ENCODE measurements around the gene LSR. TPM values are rescaled to one million over a fixed set of nuclear protein-coding genes. Genes with fewer than 3 reads are reported as not detected.

LSR gene
- total and polyA plus RNA-seq, 7 donors: 1.7 to 5.2 (median 2.4) TPM

DNA sequence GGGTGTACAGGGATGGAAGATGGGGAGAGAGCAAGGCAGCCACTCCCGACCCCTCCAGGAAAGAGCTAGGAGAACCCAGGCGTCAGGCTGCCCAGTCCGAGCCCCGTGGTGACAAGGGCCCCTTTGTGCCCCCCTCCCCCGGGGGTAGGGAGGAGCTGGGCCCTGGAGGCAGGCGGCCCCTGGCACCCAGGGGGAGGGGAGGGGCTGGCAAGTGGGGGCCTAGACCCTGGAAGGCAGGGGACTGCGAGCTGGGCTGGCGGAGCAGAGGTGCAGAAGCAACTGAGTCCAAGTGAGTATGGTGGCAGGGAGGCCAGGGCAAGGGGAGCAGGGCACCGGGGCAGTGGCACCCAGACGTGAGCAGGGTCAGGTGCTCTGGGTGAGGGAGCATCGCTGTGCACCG, 43.1 kb downstream of the LSR start, which contains the start of gene MAG:
TSS of gene MAG (plus strand) at position 246 of the 400 bp plus-strand sequence. CDS start 3,248 bp downstream, outside the sequence.
- WGBS, 3 donors: 60 to 65% (median 64%) methylated on average over 10 to 12 of the region's 12 CpGs
- TF ChIP-seq, protein P1, sequence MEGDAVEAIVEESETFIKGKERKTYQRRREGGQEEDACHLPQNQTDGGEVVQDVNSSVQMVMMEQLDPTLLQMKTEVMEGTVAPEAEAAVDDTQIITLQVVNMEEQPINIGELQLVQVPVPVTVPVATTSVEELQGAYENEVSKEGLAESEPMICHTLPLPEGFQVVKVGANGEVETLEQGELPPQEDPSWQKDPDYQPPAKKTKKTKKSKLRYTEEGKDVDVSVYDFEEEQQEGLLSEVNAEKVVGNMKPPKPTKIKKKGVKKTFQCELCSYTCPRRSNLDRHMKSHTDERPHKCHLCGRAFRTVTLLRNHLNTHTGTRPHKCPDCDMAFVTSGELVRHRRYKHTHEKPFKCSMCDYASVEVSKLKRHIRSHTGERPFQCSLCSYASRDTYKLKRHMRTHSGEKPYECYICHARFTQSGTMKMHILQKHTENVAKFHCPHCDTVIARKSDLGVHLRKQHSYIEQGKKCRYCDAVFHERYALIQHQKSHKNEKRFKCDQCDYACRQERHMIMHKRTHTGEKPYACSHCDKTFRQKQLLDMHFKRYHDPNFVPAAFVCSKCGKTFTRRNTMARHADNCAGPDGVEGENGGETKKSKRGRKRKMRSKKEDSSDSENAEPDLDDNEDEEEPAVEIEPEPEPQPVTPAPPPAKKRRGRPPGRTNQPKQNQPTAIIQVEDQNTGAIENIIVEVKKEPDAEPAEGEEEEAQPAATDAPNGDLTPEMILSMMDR (IDR thresholded peaks at IDR 0.05): no peak
- no peak for DNase-seq
- Histone ChIP-seq H3K9me3 (no peaks in the 10 kb centered on the region), H3K36me3 (ENCODE audit: insufficient read depth in 1 of 2, low read depth in 1 of 2) (no peaks in the 10 kb centered on the region), H3K27ac (no peak within 1 kb of the TSS), H3K27me3 (ENCODE audit: insufficient read depth in 3 of 3, low read length in 2 of 3) (peaks cover 0 to 19% (median 0%) of the 10 kb centered on the region in 3 donors), H3K4me3 (no peak within 1 kb of the TSS), H3K4me1 (no peaks in the 10 kb centered on the region)
- ATAC-seq: no peak
- intact Hi-C loops (cut with DNase I): no loop called here

DNA sequence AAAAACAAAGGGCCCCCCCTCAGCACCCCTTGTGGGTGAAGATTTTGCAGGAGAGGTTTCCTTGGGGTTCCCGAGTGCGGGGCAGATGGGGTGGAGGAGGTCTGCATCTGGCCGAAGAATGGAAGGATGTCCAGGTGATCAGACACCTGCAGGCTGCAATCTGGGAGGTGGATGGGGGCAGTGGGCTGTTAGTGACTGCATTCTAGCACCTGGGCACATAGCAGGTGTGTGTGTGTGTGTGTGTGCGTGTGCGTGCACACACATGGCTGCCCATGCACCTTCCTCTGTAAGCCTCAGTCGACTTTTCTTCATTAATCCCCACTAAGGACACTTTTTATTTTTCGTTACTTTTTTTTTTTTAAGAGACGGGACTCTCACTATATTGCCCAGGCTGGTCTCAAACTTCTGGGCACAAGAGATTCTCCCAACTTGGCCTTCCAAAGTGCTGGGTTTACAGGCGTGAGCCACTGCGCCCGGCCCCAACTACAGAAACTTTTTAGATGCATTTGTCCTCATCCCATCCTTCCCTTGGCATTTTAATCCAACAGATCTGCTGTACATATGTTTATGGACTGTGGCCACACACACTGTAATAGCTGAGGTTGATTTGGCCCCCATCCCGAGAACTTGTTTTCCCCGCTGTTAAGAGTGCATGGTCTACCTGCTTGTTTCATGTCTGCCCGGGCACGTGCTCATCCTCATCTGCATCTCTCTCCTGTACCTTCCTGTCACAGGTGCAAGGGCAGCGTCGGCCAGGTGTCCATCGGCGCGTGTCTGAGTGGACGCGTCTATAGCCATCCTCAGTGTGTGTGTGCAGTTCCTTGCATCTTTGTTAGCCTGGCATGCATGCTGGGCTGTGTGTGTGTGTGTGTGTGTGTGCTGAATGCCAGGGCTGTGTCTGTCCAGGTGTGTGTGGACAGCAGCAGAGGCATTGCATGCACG, 43.9 kb downstream of the LSR start:
- no peaks in the 10 kb centered on the region for H3K36me3 ChIP-seq (ENCODE audit: insufficient read depth in 1 of 2, low read depth in 1 of 2)
- ATAC-seq (no peak), DNase-seq (no peak)
- TF ChIP-seq, protein P1 (IDR thresholded peaks at IDR 0.05): no peak
- peaks cover 0 to 19% (median 0%) of the 10 kb centered on the region in 3 donors for H3K27me3 ChIP-seq (ENCODE audit: insufficient read depth in 3 of 3, low read length in 2 of 3)
- no peak overlapping the region for H3K4me3 ChIP-seq
- 61 to 69% (median 62%) methylated on average over 23 of the region's 23 CpGs for WGBS, 3 donors
- intact Hi-C loops (cut with DNase I): no loop called here
- H3K4me1 ChIP-seq: no peaks in the 10 kb centered on the region
- H3K9me3 ChIP-seq: no peaks in the 10 kb centered on the region
- no peak overlapping the region for H3K27ac ChIP-seq

GRCh38 chr19:35293363-35293739, 44.5 kb downstream of the LSR start:
- Histone ChIP-seq H3K27me3 (ENCODE audit: insufficient read depth in 3 of 3, low read length in 2 of 3) (peaks cover 0 to 19% (median 3%) of the 10 kb centered on the region in 3 donors), H3K4me1 (no peaks in the 10 kb centered on the region), H3K27ac (no peak overlapping the region), H3K4me3 (no peak overlapping the region), H3K36me3 (ENCODE audit: insufficient read depth in 1 of 2, low read depth in 1 of 2) (no peaks in the 10 kb centered on the region), H3K9me3 (no peaks in the 10 kb centered on the region)
- TF ChIP-seq, protein P1 (IDR thresholded peaks at IDR 0.05): no peak
- intact Hi-C loops (cut with DNase I): no loop called here
- DNase-seq (no peak), ATAC-seq (no peak)
- 11 to 13% (median 13%) methylated on average over 7 of the region's 7 CpGs for WGBS, 3 donors

DNA sequence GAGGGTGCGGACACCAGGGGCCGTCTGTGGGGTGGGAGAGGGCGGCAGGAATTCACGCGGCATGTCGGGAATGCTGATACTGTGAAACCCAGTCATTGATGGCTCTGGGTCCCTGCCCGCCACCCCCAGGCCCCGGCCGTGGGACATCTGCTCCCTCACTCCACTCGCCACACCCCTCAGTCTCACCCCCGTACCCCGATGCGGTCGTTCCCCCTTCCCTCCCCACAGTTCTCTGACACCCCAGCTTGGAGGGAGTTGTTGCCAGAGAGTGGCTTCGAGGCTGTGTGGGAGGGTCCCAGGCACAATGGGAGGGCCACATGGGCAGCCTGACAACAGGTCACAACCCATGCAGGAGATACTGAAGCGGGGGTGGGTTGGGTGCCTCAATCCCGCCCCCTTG, 45.0 kb downstream of the LSR start:
- intact Hi-C loops (cut with DNase I): no loop called here
- Histone ChIP-seq H3K36me3 (ENCODE audit: insufficient read depth in 1 of 2, low read depth in 1 of 2) (no peaks in the 10 kb centered on the region), H3K27ac (no peak overlapping the region), H3K9me3 (no peaks in the 10 kb centered on the region), H3K4me3 (no peak overlapping the region), H3K27me3 (ENCODE audit: insufficient read depth in 3 of 3, low read length in 2 of 3) (peaks cover 0 to 19% (median 4%) of the 10 kb centered on the region in 3 donors), H3K4me1 (no peaks in the 10 kb centered on the region)
- 21 to 31% (median 30%) methylated on average over 13 to 17 of the region's 17 CpGs for WGBS, 3 donors
- ATAC-seq (no peak), DNase-seq (no peak)
- TF ChIP-seq, protein P1 (IDR thresholded peaks at IDR 0.05): no peak
